ENCODE data around the gene ATP5F1B. TPM values are rescaled to one million over a fixed set of nuclear protein-coding genes. Genes with fewer than 3 reads are reported as not detected.

ATP5F1B gene
- total and polyA plus RNA-seq, 7 donors, result 414 to 1,730 (median 487) TPM

Small RNA genes within 50 kb of the gene (small RNA-seq; reads per million reads assigned to genes)
- 0 reads per million in 3 donors for gene RN7SL809P
- gene RNU6-343P, result 0 reads per million in 3 donors
- 32,773 to 86,277 (median 58,987) reads per million in 3 donors for gene SNORD59A

Other genes starting within 250 kb of the ATP5F1B start
- 1 to 10 TPM; 2.0 to 5.2 (median 3.5) TPM for gene TIMELESS, start 196.6 kb downstream of the ATP5F1B start, total RNA-seq
- 10 to 100 TPM in 1 of 3 donors, 1 to 10 TPM in 2; 1.8 to 15.3 (median 3.2) TPM for gene TIMELESS, start 196.6 kb downstream of the ATP5F1B start, polyA plus RNA-seq
- gene MIP, start 191.3 kb downstream of the ATP5F1B start, total RNA-seq, result not detected
- gene MIP, start 191.3 kb downstream of the ATP5F1B start, polyA plus RNA-seq, result under 1 TPM in 1 of 3 donors, not detected in 2; 0.09 TPM
- gene SPRYD4, start 177.4 kb downstream of the ATP5F1B start, total RNA-seq, result 1 to 10 TPM; 1.7 to 3.1 (median 2.3) TPM
- 1 to 10 TPM; 3.0 to 4.6 (median 3.2) TPM for gene SPRYD4, start 177.4 kb downstream of the ATP5F1B start, polyA plus RNA-seq
- 1 to 10 TPM in 2 of 4 donors, under 1 TPM in 2; 0.66 to 3.5 (median 2.0) TPM for gene GLS2, start 157.8 kb downstream of the ATP5F1B start, total RNA-seq
- gene GLS2, start 157.8 kb downstream of the ATP5F1B start, polyA plus RNA-seq, result 1 to 10 TPM in 1 of 3 donors, not detected in 2; 1.2 TPM
- 10 to 100 TPM; 20.6 to 33.0 (median 23.1) TPM for gene RBMS2, start 124.2 kb downstream of the ATP5F1B start, total RNA-seq
- 10 to 100 TPM in 1 of 3 donors, 1 to 10 TPM in 2; 8.4 to 12.3 (median 9.8) TPM for gene RBMS2, start 124.2 kb downstream of the ATP5F1B start, polyA plus RNA-seq
- 10 to 100 TPM; 39.6 to 91.1 (median 46.8) TPM for gene BAZ2A, start 15.7 kb downstream of the ATP5F1B start, total RNA-seq
- gene BAZ2A, start 15.7 kb downstream of the ATP5F1B start, polyA plus RNA-seq, result 10 to 100 TPM; 14.4 to 59.5 (median 25.4) TPM
- gene PTGES3, start 42.3 kb upstream of the ATP5F1B start, total RNA-seq, result 100 to 1,000 TPM in 3 of 4 donors, 10 to 100 TPM in 1; 92.8 to 156 (median 120) TPM
- gene PTGES3, start 42.3 kb upstream of the ATP5F1B start, polyA plus RNA-seq, result 100 to 1,000 TPM; 179 to 209 (median 185) TPM
- gene NACA, start 79.3 kb upstream of the ATP5F1B start, total RNA-seq, result 1,000 to 10,000 TPM; 1,056 to 1,536 (median 1,356) TPM
- gene NACA, start 79.3 kb upstream of the ATP5F1B start, polyA plus RNA-seq, result 1,000 to 10,000 TPM; 1,639 to 2,405 (median 1,646) TPM
- gene PRIM1, start 106.3 kb upstream of the ATP5F1B start, total RNA-seq, result 1 to 10 TPM; 3.9 to 7.5 (median 6.5) TPM
- gene PRIM1, start 106.3 kb upstream of the ATP5F1B start, polyA plus RNA-seq, result 10 to 100 TPM in 1 of 3 donors, 1 to 10 TPM in 2; 2.4 to 11.0 (median 5.3) TPM
- gene HSD17B6, start 117.3 kb upstream of the ATP5F1B start, total RNA-seq, result 10 to 100 TPM; 31.0 to 69.2 (median 55.8) TPM
- 1 to 10 TPM in 2 of 3 donors, under 1 TPM in 1; 0.92 to 3.5 (median 1.2) TPM for gene HSD17B6, start 117.3 kb upstream of the ATP5F1B start, polyA plus RNA-seq